Endothelial cell of umbilical vein (primary cell): Measurements from ENCODE around the gene DIAPH2. TPM values are rescaled to one million over a fixed set of nuclear protein-coding genes. Genes with fewer than 3 reads are reported as not detected.

Experiments used
- BruUV-seq: library from RNA; stranded (reverse); fragments of 400-500 nt; replicated peaks from 2 replicates; lab custom pipeline; 2021; lab: Mats Ljungman, UMichigan
- CTCF ChIA-PET: fragments of 300-600, 350-600 bp; sonication (Branson Sonifier 250); formaldehyde crosslinking; loops from one replicate; lab custom pipeline; 2021; ENCODE audit warnings: antibody characterized with exemption, inconsistent platforms; lab: Charles Lee
- POLR2A ChIA-PET: fragments of 300-600, 350-600 bp; sonication (Branson Sonifier 250); formaldehyde crosslinking; loops from one replicate; lab custom pipeline; 2021; ENCODE audit warnings: antibody characterized with exemption, inconsistent platforms; lab: Charles Lee
- DNase-seq: peaks from one replicate; pipeline ENCODE4 v3.0.0-alpha.2; 2011; ENCODE audit warnings: low read depth, low spot score
- FAIRE-seq: peaks from 2 replicates; lab custom pipeline; 2011; peaks lifted over from hg19 to GRCh38; lab: Jason Lieb, UNC
- H2AFZ ChIP-seq: 2 replicates; pipeline ENCODE4 v1.6.0; 2012; ENCODE audit warnings: low read depth, low read length, control low read depth, inconsistent platforms
- H3K27ac ChIP-seq: 2 replicates; pipeline ENCODE4 v1.5.1; 2011; ENCODE audit warnings: low read depth, mild to moderate bottlenecking, control low read depth, low read length, moderate library complexity; ENCODE audit not compliant: insufficient read depth
- H3K27me3 ChIP-seq, 2 experiments: 2 replicates each; pipeline versions ENCODE4 v1.6.0 to v1.6.1; 2011; ENCODE audit warnings: low read length in 2 of 2, mixed read lengths in 1 of 2; ENCODE audit not compliant: control insufficient read depth in 2 of 2, insufficient read depth in 2 of 2
- H3K36me3 ChIP-seq, 2 experiments: 2 replicates in 1 of 2; 3 replicates in 1 of 2; pipeline ENCODE4 v1.5.1; 2011; ENCODE audit warnings: low read length in 2 of 2, mild to moderate bottlenecking in 1 of 2, moderate library complexity in 1 of 2; ENCODE audit not compliant: control insufficient read depth in 2 of 2, insufficient read depth in 2 of 2; ENCODE audit errors: extremely low read depth in 1 of 2
- H3K4me1 ChIP-seq: 3 replicates; pipeline ENCODE4 v1.5.1; 2011; ENCODE audit warnings: mild to moderate bottlenecking, low read length; ENCODE audit not compliant: control insufficient read depth, insufficient read depth; ENCODE audit errors: extremely low read depth
- H3K4me2 ChIP-seq: 2 replicates; pipeline ENCODE4 v1.6.1; 2011; ENCODE audit warnings: low read length, control low read depth, mixed read lengths; ENCODE audit not compliant: insufficient read depth
- H3K4me3 ChIP-seq, 3 experiments: fragments of 200-600 bp in 1 of 3; sonication (generic), shearing (Covaris generic) in 1 of 3; replicated peaks in 1 of 3; 2 replicates each; pipeline ENCODE4 v1.5.1; 2011 to 2016; ENCODE audit warnings: control low read depth in 3 of 3, low read length in 3 of 3, mild to moderate bottlenecking in 2 of 3, inconsistent platforms in 1 of 3, low read depth in 1 of 3, moderate library complexity in 1 of 3; ENCODE audit not compliant: insufficient read depth in 1 of 3
- H3K79me2 ChIP-seq: 2 replicates; pipeline ENCODE4 v1.6.0; 2012; ENCODE audit warnings: low read length, inconsistent platforms; ENCODE audit not compliant: control insufficient read depth, insufficient read depth
- H3K9ac ChIP-seq: replicated peaks from 2 replicates; pipeline ENCODE3; 2011; ENCODE audit warnings: low read length, control low read depth; ENCODE audit not compliant: insufficient read depth; ENCODE audit errors: extremely low read depth
- H3K9me1 ChIP-seq: replicated peaks from 3 replicates; pipeline ENCODE4 v1.6.0; 2011; ENCODE audit warnings: mild to moderate bottlenecking, low read length; ENCODE audit not compliant: control insufficient read depth, insufficient read depth; ENCODE audit errors: extremely low read depth
- H3K9me3 ChIP-seq: replicated peaks from 2 replicates; pipeline ENCODE4 v1.5.1; 2012; ENCODE audit warnings: low read length, inconsistent platforms; ENCODE audit not compliant: control insufficient read depth, insufficient read depth
- H4K20me1 ChIP-seq: replicated peaks from 2 replicates; pipeline ENCODE3; 2011; ENCODE audit warnings: mild to moderate bottlenecking, low read length; ENCODE audit not compliant: control insufficient read depth, insufficient read depth; ENCODE audit errors: extremely low read depth
- EZH2 ChIP-seq: IDR thresholded peaks from 2 replicates; pipeline ENCODE4 v1.6.1; 2012; ENCODE audit warnings: borderline replicate concordance, low read depth, mild to moderate bottlenecking, moderate library complexity, low read length, inconsistent platforms; ENCODE audit not compliant: severe bottlenecking
- GATA2 ChIP-seq: IDR thresholded peaks from 2 replicates; pipeline ENCODE4 v1.7.0; 2011; ENCODE audit warnings: low read depth, mild to moderate bottlenecking, moderate library complexity, mixed read lengths, low read length; ENCODE audit not compliant: insufficient read length, insufficient read depth
- JUN ChIP-seq: IDR thresholded peaks from 2 replicates; pipeline ENCODE4 v1.6.1; 2011; ENCODE audit warnings: borderline replicate concordance, low read depth; ENCODE audit not compliant: insufficient read length, insufficient read depth
- MYC ChIP-seq: IDR thresholded peaks from one replicate; pipeline ENCODE4 v1.6.1; 2011; ENCODE audit warnings: mild to moderate bottlenecking, low read depth, low read length
- POLR2A ChIP-seq: IDR thresholded peaks from 2 replicates; pipeline ENCODE4 v1.6.1; 2012; ENCODE audit warnings: low read depth, mild to moderate bottlenecking, control low read depth, low read length
- POLR2AphosphoS5 ChIP-seq: IDR thresholded peaks from 2 replicates; pipeline ENCODE4 v1.6.1; 2012; ENCODE audit warnings: low read depth, mild to moderate bottlenecking, control low read depth, low read length, moderate library complexity; ENCODE audit not compliant: insufficient read depth
- dilution Hi-C: fragments of 300-500 bp; cut with MboI; formaldehyde crosslinking; loops from one replicate; pipeline ENCODE4 v1.15.0; 2019; ENCODE audit warnings: low sequenced_read_pairs; ENCODE audit not compliant: extremely low pct_ligation_motif_present
- intact Hi-C: fragments of 100-400 bp; cut with micrococcal nuclease; formaldehyde crosslinking; loops from one replicate; pipeline ENCODE4 v1.10.0; 2022
- polyA plus RNA-seq, 4 experiments: library from polyadenylated mRNA; depleted of rRNA in 3 of 4; stranded (reverse) in 3 of 4; unstranded in 1 of 4; fragments of >200 nt; gene quantifications; 2 replicates each; pipeline versions ENCODE4 v1.2.1 to v1.2.3, GENCODE V29; 2011 to 2012; ENCODE audit warnings: missing spikeins in 1 of 4
- total RNA-seq: library from RNA; stranded (reverse); gene quantifications from 2 replicates; pipeline ENCODE4 v1.2.3, GENCODE V29; 2021

DIAPH2 gene
- total and polyA plus RNA-seq, 2 donors (not counting 3 experiments of a cell fraction or from before 2014, with no cell fraction given) = 3.0 to 30.0 TPM

DNA sequence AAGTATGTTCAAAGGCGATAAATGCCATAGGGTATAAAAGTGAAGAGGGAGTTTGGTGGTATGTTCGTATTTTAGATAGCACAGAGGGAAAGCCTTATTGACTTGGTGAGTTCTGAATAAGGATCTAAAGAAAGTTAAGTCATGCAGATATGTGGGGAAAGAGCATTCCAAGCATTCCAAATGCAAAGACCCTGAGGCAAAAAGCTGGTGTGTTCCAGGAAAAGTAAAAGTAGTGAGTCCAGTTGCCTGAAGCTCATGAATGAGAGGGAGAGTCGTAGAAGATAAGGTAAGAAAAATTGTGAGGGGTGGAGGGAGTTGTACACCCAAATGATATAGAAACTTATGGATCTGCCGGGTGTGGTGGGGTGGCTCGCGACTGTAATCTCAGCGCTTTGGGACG lies 625.7 kb downstream of the DIAPH2 start:
- no TSS peak for BruUV-seq
- Histone ChIP-seq H3K9ac (no peak overlapping the region), H3K36me3 (no peaks in the 10 kb centered on the region), H3K79me2 (no peaks in the 10 kb centered on the region), H3K4me3 (no peak overlapping the region), H3K27me3 (no peaks in the 10 kb centered on the region), H3K4me1 (no peaks in the 10 kb centered on the region), H3K4me2 (no peak overlapping the region), H3K9me3 (no peaks in the 10 kb centered on the region), H2AFZ (no peak overlapping the region), H3K9me1 (no peaks in the 10 kb centered on the region), H3K27ac (no peak overlapping the region), H4K20me1 (no peaks in the 10 kb centered on the region)
- dilution Hi-C loops (no loop called here), intact Hi-C loops (no loop called here)
- FAIRE-seq (no peak), DNase-seq (no peak)
- TF ChIP-seq GATA2 = no peak
- ChIA-PET POLR2A (no interaction called here), CTCF (no interaction called here)

DNA sequence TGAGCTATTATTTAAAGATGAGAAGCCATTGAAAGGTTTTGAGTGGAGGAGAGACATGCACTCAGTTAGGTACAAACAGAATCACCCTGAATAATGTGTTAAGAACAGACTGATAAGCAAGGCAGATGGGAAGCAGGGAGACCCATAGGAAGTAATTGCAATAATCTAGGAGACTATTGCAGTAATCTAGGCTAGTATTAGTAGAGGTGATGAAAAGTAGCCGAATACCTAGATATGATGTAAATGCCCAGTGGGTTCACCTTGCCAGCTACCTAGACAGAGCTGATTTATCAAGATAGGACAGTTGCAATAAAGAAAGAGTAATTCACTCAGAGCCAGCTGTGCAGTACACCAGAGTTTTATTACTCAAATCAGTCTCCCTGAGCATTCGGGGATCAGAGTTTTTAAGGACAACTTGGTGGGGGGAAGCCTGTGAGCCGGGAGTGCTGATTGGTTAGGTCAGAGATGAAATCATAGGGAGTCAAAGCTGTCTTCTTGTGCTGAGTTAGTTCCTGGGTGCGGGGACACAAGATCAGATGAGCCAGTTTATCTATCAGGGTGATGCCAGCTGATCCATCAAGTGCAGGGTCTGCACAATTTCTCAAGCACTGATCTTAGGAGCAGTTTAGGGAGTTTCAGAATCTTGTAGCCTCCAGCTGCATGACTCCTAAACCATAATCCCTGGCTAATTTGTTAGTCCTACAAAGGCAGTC lies 626.6 kb downstream of the DIAPH2 start:
- Histone ChIP-seq H3K4me1 (no peaks in the 10 kb centered on the region), H3K79me2 (no peaks in the 10 kb centered on the region), H3K4me2 (no peak overlapping the region), H2AFZ (no peak overlapping the region), H3K4me3 (no peak overlapping the region), H3K9ac (no peak overlapping the region), H3K36me3 (no peaks in the 10 kb centered on the region), H3K27me3 (no peaks in the 10 kb centered on the region), H3K27ac (no peak overlapping the region), H3K9me3 (no peaks in the 10 kb centered on the region), H3K9me1 (no peaks in the 10 kb centered on the region), H4K20me1 (no peaks in the 10 kb centered on the region)
- no peak for TF ChIP-seq POLR2A
- no peak for TF ChIP-seq JUN
- no peak for TF ChIP-seq EZH2
- TF ChIP-seq MYC = no peak
- TF ChIP-seq POLR2AphosphoS5 = no peak
- intact Hi-C loops = no loop called here
- dilution Hi-C loops = no loop called here
- no TSS peak for BruUV-seq
- no peak for DNase-seq
- ChIA-PET POLR2A (no interaction called here), CTCF (no interaction called here)
- no peak for FAIRE-seq
